ENCODE data around the gene GTSE1.
"Not testable (repeated sequence)": the region's sequence is repeated elsewhere in the genome, so short reads cannot be mapped to it uniquely, and the experiment has no call there.

Gene GTSE1

DNA sequence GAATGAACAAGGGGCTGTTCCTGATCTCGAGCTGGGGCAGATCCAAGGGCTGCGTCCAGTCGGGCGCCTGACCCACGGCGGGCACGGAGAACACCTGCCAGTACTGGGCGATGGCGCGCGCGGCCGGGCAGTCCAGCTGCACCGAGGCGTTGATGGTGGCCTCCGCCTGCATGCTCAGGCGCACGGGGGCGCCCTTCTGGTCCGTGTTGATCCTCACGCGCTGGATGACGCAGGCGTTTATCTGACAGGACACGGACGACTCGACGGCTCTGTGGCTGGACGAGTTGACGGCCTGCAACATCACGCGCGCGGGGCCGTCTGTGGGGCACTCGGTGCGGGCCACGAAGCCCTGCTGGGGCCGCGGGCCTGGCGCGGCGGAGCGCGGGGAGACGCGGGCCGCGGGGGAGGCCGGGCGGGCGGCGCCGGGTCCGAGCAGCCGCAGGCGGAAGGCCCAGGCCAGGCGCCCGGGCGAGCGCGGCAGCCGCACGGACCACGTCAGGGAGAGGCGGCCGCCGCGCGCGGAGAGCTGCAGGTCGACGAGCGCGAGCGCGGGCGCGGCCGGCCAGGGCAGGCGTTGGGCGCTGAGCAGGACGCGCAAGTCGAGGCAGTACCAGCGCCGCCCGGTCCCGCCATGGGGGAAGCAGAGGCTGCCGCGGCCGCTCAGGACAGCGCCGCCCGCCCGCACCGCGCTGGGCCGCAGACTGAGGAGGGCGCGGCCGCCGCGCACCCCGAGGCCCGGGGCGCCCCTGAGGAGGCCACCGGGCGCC lies 34.0 kb upstream of the GTSE1 start:
- peaks cover 0 to 18% (median 6%) of the 10 kb centered on the region in 4 donors for H3K4me1 ChIP-seq
- no peaks in the 10 kb centered on the region for H3K36me3 ChIP-seq
- peak; percentile 64 to 82 for DNase-seq
- H3K9me3 ChIP-seq: peaks cover 0 to 10% (median 0%) of the 10 kb centered on the region in 3 donors
- no peak overlapping the region for H3K27ac ChIP-seq
- TF ChIP-seq CTCF (IDR thresholded peaks at IDR 0.05): no peak
- peaks cover 0 to 19% of the 10 kb centered on the region in 2 donors for H3K27me3 ChIP-seq
- peak overlapping the region; percentile 39 to 45 for H3K4me3 ChIP-seq
- intact Hi-C loops (cut with DNase I; ENCODE audit: low total_unique reads): no loop called here

DNA sequence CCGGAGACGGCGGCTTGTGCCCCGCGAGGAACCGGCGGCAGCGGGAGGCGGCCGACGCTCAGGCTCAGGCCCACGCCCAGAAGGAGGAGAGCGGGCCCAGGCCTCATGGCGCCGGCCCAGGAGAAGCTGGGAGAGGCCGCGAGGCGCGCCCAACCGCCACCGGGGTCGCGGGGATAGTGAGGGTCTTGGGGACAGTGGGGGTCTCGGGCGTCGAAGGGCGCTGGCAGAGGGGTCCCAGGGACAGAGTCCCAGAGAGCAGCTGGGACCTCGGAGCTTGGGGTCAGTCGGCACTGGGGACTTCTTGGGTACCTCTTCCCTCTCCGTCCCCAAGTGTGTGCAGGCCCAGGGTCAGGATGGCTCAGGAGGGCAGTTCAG lies 33.5 kb upstream of the GTSE1 start, which contains the start of gene PKDREJ:
Gene PKDREJ (minus strand): TSS at position 128 of the 375 bp plus-strand sequence. CDS start 21 bp downstream, at position 107.
- Histone ChIP-seq H3K27ac (no peak within 1 kb of the TSS), H3K27me3 (peaks cover 0 to 19% of the 10 kb centered on the region in 2 donors), H3K4me3 (peak within 1 kb of the TSS; percentile 39 to 45), H3K4me1 (peaks cover 0 to 21% (median 7%) of the 10 kb centered on the region in 4 donors), H3K9me3 (peaks cover 0 to 4% (median 0%) of the 10 kb centered on the region in 3 donors), H3K36me3 (no peaks in the 10 kb centered on the region)
- intact Hi-C loops (cut with DNase I; ENCODE audit: low total_unique reads): no loop called here
- TF ChIP-seq CTCF (IDR thresholded peaks at IDR 0.05): no peak
- DNase-seq: peak in 1 of 2 donors; percentile 64

DNA sequence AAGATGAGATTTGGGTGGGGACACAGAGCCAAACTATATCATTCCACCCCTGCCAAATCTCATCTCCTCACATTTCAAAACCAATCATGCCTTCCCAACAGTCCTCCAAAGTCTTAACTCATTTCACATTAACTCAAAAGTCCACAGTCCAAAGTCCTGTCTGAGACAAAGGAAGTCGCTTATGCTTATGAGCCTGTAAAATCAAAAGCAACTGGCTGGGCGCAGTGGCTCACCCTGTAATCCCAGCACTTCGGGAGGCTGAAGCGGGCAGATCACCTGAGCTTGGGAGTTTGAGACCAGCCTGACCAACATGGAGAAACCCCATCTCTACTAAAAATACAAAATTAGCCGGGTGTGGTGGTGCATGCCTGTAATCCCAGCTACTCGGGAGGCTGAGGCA lies 32.1 kb upstream of the GTSE1 start:
- H3K9me3 ChIP-seq; H3K27ac ChIP-seq; DNase-seq; H3K36me3 ChIP-seq; intact Hi-C loops (cut with DNase I; ENCODE audit: low total_unique reads); H3K4me3 ChIP-seq: not testable (repeated sequence)
- Histone ChIP-seq H3K4me1 (peaks cover 0 to 31% (median 17%) of the 10 kb centered on the region in 4 donors), H3K27me3 (peaks cover 0 to 17% of the 10 kb centered on the region in 2 donors)

DNA sequence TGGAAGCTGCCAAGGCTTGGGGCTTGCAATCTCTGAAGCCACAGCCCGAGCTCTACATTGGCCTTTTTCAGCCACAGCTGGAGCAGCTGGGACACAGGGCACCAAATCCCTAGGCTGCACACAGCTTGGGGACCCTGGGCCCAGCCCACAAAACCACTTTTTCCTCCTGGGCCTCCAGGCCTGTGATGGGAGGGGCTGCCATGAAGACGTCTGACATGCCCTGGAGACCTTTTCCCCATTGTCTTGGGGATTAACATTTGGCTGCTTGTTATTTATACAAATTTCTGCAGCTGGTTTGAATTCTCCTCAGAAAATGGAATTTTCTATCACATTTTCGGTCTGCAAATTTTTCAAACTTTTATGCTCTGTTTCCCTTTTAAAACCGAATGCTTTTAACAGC lies 31.0 kb upstream of the GTSE1 start:
- H3K27ac ChIP-seq; H3K36me3 ChIP-seq; intact Hi-C loops (cut with DNase I; ENCODE audit: low total_unique reads); H3K9me3 ChIP-seq; H3K4me3 ChIP-seq: not testable (repeated sequence)
- H3K4me1 ChIP-seq: peaks cover 0 to 33% (median 18%) of the 10 kb centered on the region in 4 donors
- peaks cover 0 to 12% of the 10 kb centered on the region in 2 donors for H3K27me3 ChIP-seq
- peak in 1 of 2 donors; percentile 15 for DNase-seq

GRCh38 chr22:46267431-46268279 lies 29.0 kb upstream of the GTSE1 start, which contains the start of gene TTC38:
Gene TTC38, plus strand, starts transcription at chr22:46268008. Its CDS starts 32 bp downstream, at chr22:46268040.
- H3K27ac ChIP-seq: peak within 1 kb of the TSS; percentile 89 to 94
- H3K36me3 ChIP-seq: peaks cover 6 to 26% (median 9%) of the 10 kb centered on the region in 3 donors
- no peaks in the 10 kb centered on the region for H3K27me3 ChIP-seq
- TF ChIP-seq CTCF (IDR thresholded peaks at IDR 0.05): peak in 1 of 2 experiments; percentile 23
- intact Hi-C loops (cut with DNase I; ENCODE audit: low total_unique reads): no loop called here
- peaks cover 0 to 33% (median 18%) of the 10 kb centered on the region in 4 donors for H3K4me1 ChIP-seq
- no peaks in the 10 kb centered on the region for H3K9me3 ChIP-seq
- DNase-seq: peak; percentile 92 to 97
- peak within 1 kb of the TSS; percentile 79 to 82 for H3K4me3 ChIP-seq

- Histone ChIP-seq H3K4me3 (no peak overlapping the region), H3K27me3 (no peaks in the 10 kb centered on the region), H3K9me3 (no peaks in the 10 kb centered on the region), H3K36me3 (peaks cover 25 to 45% (median 28%) of the 10 kb centered on the region in 3 donors), H3K27ac (peak overlapping the region in 1 of 2 donors; percentile 94), H3K4me1 (peaks cover 0 to 26% (median 15%) of the 10 kb centered on the region in 4 donors)
- TF ChIP-seq CTCF (IDR thresholded peaks at IDR 0.05): no peak
- intact Hi-C loops (cut with DNase I; ENCODE audit: low total_unique reads): no loop called here
- peak in 1 of 2 donors; percentile 40 for DNase-seq
These were observed 27.1 kb upstream of the GTSE1 start for GRCh38 chr22:46269564-46269963.

Measured in tibial artery (tissue), 4 donors.